Progenitor cell of endocrine pancreas (in vitro differentiated cells): ENCODE results near the gene COL26A1. TPM values are rescaled to one million over a fixed set of nuclear protein-coding genes. Genes with fewer than 3 reads are reported as not detected.
"Not testable (repeated sequence)": the region's sequence is repeated elsewhere in the genome, so short reads cannot be mapped to it uniquely, and the experiment has no call there.

Experiments
- DNase-seq: peaks from one replicate; pipeline ENCODE4 v3.0.0; 2021; ENCODE audit warnings: low spot score; ENCODE audit not compliant: unreplicated experiment
- H3K27ac Mint-ChIP-seq: 2 replicates; pipeline ENCODE4 v1.8.0; 2021; ENCODE audit warnings: mild to moderate bottlenecking, moderate library complexity, mixed read lengths
- H3K27me3 Mint-ChIP-seq: 2 replicates; pipeline ENCODE4 v1.8.0; 2021; ENCODE audit warnings: mixed read lengths
- H3K36me3 Mint-ChIP-seq: 2 replicates; pipeline ENCODE4 v1.8.0; 2022; ENCODE audit warnings: mixed read lengths; ENCODE audit not compliant: insufficient read depth
- H3K4me1 Mint-ChIP-seq: 2 replicates; pipeline ENCODE4 v1.8.0; 2021; ENCODE audit warnings: low read depth, mixed read lengths
- H3K4me3 Mint-ChIP-seq: 2 replicates; pipeline ENCODE4 v1.8.0; 2021; ENCODE audit warnings: low read depth, mild to moderate bottlenecking, moderate library complexity, mixed read lengths
- H3K9me3 Mint-ChIP-seq: 2 replicates; pipeline ENCODE4 v1.8.0; 2021; ENCODE audit warnings: low read depth, mixed read lengths
- total RNA-seq: library from RNA; stranded (reverse); gene quantifications from 2 replicates; pipeline ENCODE4 v1.2.1, GENCODE V29; 2021
- TF ChIP-seq, protein P1 (sequence below): fragments of 200-600 bp; sonication (generic); IDR thresholded peaks from one replicate; pipeline ENCODE4 v1.5.0; 2021; ENCODE audit warnings: antibody characterized with exemption, mild to moderate bottlenecking; ENCODE audit not compliant: unreplicated experiment

The COL26A1 gene
- total RNA-seq, 1 donor from 2014 or later = 46.2 TPM

DNA sequence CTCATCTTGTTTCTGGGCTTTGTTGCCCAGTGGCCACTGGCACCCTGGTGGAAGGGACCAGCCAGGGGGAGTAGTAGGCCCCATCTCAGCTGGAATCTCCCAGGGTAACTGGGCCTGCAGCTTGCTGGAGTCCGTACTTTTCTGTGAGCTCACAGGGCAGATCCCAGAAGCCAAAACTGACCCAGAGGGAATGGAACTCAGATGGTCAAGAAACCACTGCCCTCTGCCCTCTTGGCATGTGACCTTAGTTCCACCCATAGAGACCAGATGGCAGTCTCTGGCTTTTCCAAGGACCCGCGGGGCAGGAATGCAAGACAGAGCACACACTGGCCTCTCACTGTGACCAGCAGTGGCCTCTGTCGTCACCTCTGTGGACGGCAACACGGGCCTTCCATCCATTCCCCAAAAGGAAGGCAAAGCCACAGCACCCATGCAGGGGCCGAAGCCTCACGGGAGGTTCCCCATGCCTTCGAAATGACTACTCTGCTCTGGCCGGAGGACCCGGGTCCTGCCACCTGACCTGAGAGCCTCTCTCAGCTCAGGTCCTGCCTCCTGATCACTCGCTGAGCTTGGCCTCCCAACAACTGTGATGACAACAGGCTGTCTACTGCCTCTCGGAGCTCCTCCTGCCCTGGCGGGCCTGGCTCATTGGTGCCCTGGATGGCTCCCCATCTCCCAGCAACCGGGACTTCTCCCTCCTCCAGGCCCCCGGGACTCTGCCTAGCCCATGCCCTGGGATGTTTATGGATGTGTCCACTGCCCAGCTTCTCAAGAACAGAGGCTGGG is 236.5 kb downstream of the COL26A1 start:
- no peak overlapping the region for H3K4me3 Mint-ChIP-seq
- peaks cover 21% of the 10 kb centered on the region for H3K27me3 Mint-ChIP-seq
- no peak overlapping the region for H3K27ac Mint-ChIP-seq
- no peak for DNase-seq
- H3K4me1 Mint-ChIP-seq = peaks cover 1% of the 10 kb centered on the region
- no peaks in the 10 kb centered on the region for H3K36me3 Mint-ChIP-seq
- TF ChIP-seq, protein P1, sequence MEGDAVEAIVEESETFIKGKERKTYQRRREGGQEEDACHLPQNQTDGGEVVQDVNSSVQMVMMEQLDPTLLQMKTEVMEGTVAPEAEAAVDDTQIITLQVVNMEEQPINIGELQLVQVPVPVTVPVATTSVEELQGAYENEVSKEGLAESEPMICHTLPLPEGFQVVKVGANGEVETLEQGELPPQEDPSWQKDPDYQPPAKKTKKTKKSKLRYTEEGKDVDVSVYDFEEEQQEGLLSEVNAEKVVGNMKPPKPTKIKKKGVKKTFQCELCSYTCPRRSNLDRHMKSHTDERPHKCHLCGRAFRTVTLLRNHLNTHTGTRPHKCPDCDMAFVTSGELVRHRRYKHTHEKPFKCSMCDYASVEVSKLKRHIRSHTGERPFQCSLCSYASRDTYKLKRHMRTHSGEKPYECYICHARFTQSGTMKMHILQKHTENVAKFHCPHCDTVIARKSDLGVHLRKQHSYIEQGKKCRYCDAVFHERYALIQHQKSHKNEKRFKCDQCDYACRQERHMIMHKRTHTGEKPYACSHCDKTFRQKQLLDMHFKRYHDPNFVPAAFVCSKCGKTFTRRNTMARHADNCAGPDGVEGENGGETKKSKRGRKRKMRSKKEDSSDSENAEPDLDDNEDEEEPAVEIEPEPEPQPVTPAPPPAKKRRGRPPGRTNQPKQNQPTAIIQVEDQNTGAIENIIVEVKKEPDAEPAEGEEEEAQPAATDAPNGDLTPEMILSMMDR = no peak
- no peaks in the 10 kb centered on the region for H3K9me3 Mint-ChIP-seq

DNA sequence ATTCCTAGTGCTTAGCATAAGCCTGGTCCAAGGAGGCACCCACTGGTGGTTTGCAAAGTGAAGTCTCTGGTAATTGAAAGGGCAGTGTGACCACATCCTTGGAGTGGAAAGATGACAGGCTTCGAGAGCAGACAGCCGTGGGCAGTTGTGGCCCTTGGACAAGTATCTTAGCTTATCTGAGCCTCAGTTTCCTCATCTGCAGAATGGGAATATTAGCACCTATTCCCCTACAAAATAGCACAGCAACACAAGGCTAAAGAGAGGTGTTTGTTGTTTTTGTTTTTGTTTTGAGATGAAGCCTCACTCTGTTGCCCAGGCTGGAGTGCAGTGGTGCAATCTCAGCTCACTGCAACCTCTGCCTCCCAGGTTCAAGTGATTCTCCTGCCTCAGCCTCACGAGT is 237.1 kb downstream of the COL26A1 start:
- TF ChIP-seq, protein P1 = no peak
- Mint-ChIP-seq H3K4me3 (no peak overlapping the region), H3K27me3 (peaks cover 18% of the 10 kb centered on the region), H3K4me1 (peaks cover 1% of the 10 kb centered on the region), H3K27ac (no peak overlapping the region), H3K36me3 (no peaks in the 10 kb centered on the region), H3K9me3 (no peaks in the 10 kb centered on the region)
- no peak for DNase-seq

DNA sequence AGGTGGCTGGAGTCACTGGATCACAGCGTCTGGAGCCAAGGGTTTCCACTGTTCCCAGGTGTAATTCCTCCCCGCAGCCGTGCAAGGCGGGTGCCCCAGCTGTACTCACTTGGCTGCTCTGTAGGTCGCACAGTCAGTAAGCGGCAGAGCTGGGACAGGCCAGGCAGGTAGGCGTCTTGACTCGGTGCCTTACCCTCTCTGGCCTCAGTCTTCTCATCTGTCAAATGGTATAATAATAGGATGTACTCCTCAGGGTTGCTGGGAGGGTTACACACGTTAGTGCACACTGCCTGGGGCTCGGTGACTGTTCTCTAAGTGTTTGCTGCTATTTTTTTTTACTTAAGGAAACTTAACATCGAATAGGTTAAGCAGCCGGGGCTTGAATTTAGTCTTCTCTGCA is 239.4 kb downstream of the COL26A1 start:
- no peak for DNase-seq
- H3K4me1 Mint-ChIP-seq = peaks cover 1% of the 10 kb centered on the region
- no peak overlapping the region for H3K27ac Mint-ChIP-seq
- peaks cover 12% of the 10 kb centered on the region for H3K27me3 Mint-ChIP-seq
- TF ChIP-seq, protein P1 = no peak
- no peak overlapping the region for H3K4me3 Mint-ChIP-seq
- no peaks in the 10 kb centered on the region for H3K9me3 Mint-ChIP-seq
- no peaks in the 10 kb centered on the region for H3K36me3 Mint-ChIP-seq

DNA sequence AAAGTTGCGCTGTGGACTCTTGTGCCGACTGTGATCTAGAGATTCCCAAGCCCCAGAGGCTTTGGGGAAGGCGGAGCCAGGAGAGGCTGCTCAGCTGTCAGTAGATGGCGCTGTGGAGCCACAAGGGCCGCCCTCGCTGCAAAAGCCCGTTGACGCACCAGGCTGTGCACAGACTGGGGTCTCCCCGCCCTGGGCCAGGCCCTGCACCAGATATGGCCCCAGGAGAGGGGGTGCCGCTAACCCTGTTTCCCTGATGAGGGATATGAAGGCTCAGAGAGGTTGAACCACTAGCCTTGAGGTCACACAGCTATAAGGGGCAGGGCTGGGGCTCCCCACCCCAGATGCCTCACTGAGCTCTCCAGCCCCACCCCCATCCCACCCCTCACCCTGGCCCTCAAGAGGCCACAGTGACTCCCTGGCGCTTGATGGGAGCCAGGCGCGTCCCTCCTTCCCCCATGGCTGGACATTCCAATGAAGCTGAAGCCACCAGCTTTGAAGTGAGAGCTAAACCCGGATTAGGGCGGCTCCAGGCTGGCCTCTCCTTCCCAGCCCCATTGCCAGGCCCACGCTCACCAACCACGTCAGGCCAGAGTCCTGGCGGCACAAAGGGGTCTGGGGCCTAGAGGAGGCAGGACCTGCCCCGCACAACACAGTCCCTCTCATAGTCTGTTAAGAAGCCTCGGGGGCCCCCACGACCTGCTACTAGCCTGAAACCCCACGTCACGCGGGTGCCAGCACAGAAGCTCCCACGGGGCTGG is 240.0 kb downstream of the COL26A1 start:
- Mint-ChIP-seq H3K9me3 (no peaks in the 10 kb centered on the region), H3K27ac (no peak overlapping the region), H3K4me1 (peaks cover 1% of the 10 kb centered on the region), H3K27me3 (peaks cover 12% of the 10 kb centered on the region), H3K4me3 (no peak overlapping the region), H3K36me3 (no peaks in the 10 kb centered on the region)
- peak; percentile 81 for DNase-seq
- TF ChIP-seq, protein P1 = peak; percentile 99

DNA sequence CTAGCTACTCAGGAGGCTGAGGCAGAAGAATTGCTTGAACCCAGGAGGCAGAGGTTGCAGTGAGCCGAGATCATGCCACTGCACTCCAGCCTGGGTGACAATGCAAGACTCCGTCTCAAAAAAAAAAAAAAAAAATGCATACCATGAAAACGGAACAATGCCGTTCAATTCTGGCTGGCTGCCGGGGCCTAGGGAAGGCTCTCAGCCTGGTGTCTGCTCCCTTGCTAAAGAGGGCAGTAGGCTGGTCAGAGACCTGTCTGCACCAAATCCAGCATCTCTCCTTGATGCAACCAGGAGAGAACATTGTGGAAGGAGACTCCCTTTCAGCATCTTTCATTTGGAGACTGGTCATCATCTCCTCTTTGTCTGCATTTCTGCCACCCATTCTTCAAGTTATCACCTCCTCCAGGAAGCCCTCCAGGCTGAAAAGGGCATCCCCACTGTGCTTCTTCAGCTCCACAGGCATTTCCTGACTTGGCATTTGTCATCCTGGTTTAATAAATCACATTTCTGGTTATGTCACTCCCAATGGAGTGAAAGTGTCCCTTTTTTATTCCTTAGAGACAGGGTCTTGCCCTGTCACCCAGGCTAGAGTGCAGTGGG is 241.8 kb downstream of the COL26A1 start:
- Mint-ChIP-seq H3K27me3 (peaks cover 12% of the 10 kb centered on the region), H3K9me3 (no peaks in the 10 kb centered on the region), H3K36me3 (no peaks in the 10 kb centered on the region), H3K4me3 (no peak overlapping the region), H3K27ac (no peak overlapping the region), H3K4me1 (peaks cover 5% of the 10 kb centered on the region)
- no peak for DNase-seq
- TF ChIP-seq, protein P1 = no peak

DNA sequence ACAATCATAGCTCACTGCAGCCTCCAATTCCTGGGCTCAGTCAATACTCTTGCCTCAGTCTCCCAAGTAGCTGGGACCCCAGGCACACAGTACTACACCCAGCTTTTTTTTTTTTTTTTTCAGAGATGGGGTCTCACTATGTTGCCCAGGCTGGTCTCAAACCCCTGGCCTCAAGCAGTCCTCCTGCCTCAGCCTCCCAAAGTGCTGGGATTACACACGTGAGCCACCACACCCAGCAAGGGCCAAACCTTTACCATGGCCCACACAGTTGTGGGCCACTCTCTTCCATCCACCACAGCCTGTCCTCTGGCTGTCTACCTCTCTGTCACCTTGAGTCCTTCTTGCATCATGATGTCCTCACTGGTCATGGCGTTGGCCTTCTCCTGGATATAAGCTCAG is 242.3 kb downstream of the COL26A1 start:
- not testable (repeated sequence) for H3K4me3 Mint-ChIP-seq, DNase-seq, H3K36me3 Mint-ChIP-seq, H3K9me3 Mint-ChIP-seq, H3K4me1 Mint-ChIP-seq, H3K27ac Mint-ChIP-seq
- peaks cover 12% of the 10 kb centered on the region for H3K27me3 Mint-ChIP-seq
